Erythroblast (primary cell): ENCODE results near the gene SMARCAD1.

Experiments
- GATA1 ChIP-seq: IDR thresholded peaks from 2 replicates; pipeline ENCODE4 v1.6.1; 2011; ENCODE audit warnings: low read depth, mild to moderate bottlenecking, control low read depth, low read length, moderate library complexity
- POLR2A ChIP-seq: IDR thresholded peaks from 2 replicates; pipeline ENCODE4 v1.6.1; 2011; ENCODE audit warnings: mild to moderate bottlenecking, low read length

DNA sequence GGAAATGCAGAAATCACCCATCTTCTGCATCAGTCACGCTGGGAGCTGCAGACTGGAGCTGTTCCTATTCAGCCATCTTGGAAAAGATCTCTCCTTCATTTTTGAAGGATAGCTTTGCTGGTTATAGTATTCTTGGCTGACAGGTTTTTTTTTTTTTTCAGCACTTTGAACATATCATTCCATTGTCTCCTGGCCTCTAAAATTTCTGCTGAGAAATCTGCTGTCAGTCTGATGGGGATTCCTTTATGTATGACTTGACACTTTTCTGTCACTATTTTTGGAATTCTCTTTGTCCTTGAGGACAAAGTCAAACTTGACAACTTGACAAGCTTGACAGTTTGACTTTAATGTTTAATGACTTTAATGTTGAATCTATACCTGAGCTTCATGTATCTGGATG lies 118.2 kb downstream of the SMARCAD1 start:
- TF ChIP-seq POLR2A (no peak), GATA1 (no peak)
